K562 (cell line): ENCODE results near the gene ADAT3. TPM values are rescaled to one million over a fixed set of nuclear protein-coding genes. Genes with fewer than 3 reads are reported as not detected.

Experiments used
- ARID3B ChIP-seq: fragments of 250-450 bp; sonication (Bioruptor Pico); IDR thresholded peaks from 2 replicates; pipeline ENCODE4 v1.4.0; 2020; ENCODE audit warnings: borderline replicate concordance
- CCAR2 ChIP-seq: fragments of 200-400 bp; formaldehyde crosslinking; IDR thresholded peaks from 2 replicates; pipeline ENCODE4 v1.6.1; 2017; ENCODE audit warnings: mild to moderate bottlenecking, low read depth, low read length
- CREB3L1 ChIP-seq: fragments of 450-650 bp; IDR thresholded peaks from 2 replicates; pipeline ENCODE4 v1.6.1; 2014; ENCODE audit warnings: low read depth, mild to moderate bottlenecking, moderate library complexity, borderline replicate concordance
- ELK1 ChIP-seq: sonication (generic); formaldehyde crosslinking; IDR thresholded peaks from 2 replicates; pipeline ENCODE4 v1.8.1; 2022; ENCODE audit warnings: missing genetic modification reagents
- GABPB2 ChIP-seq: fragments of 250-450 bp; sonication (Bioruptor Pico); conservative IDR thresholded peaks from 2 replicates; pipeline ENCODE4 v1.5.1; 2021; ENCODE audit warnings: mild to moderate bottlenecking
- HDGF ChIP-seq: fragments of 450-650 bp; IDR thresholded peaks from 2 replicates; pipeline ENCODE4 v1.6.1; 2016
- HIVEP1 ChIP-seq: fragments of 250-450 bp; sonication (Bioruptor Pico); IDR thresholded peaks from 2 replicates; pipeline ENCODE4 v1.4.0; 2020; ENCODE audit warnings: mild to moderate bottlenecking
- ILK ChIP-seq: fragments of 450-650 bp; IDR thresholded peaks from 2 replicates; pipeline ENCODE4 v1.6.1; 2016; ENCODE audit warnings: missing genetic modification characterization, low read depth, mild to moderate bottlenecking, missing compliant biosample characterization, moderate library complexity, borderline replicate concordance
- NR4A1 ChIP-seq, 2 experiments: fragments of 250-450 bp in 1 of 2; fragments of 450-650 bp in 1 of 2; sonication (Bioruptor Pico) in 1 of 2; IDR thresholded peaks; 2 replicates each; pipeline versions ENCODE4 v1.4.0 to v1.6.1; 2016 to 2020; ENCODE audit warnings: mild to moderate bottlenecking in 2 of 2, missing compliant biosample characterization in 1 of 2, missing genetic modification characterization in 1 of 2, moderate library complexity in 1 of 2
- RBM15 ChIP-seq: fragments of 200-400 bp; formaldehyde crosslinking; IDR thresholded peaks from 2 replicates; pipeline ENCODE4 v1.6.1; 2018; ENCODE audit warnings: mild to moderate bottlenecking, low read length, moderate library complexity; ENCODE audit not compliant: insufficient read depth
- THRAP3 ChIP-seq: fragments of 450-650 bp; IDR thresholded peaks from 2 replicates; pipeline ENCODE4 v1.6.1; 2016; ENCODE audit warnings: mild to moderate bottlenecking, inconsistent platforms, borderline replicate concordance
- TRIM24 ChIP-seq, 2 experiments: fragments of 450-650 bp; IDR thresholded peaks; 2 replicates each; pipeline ENCODE4 v1.6.1; 2016
- ZNF239 ChIP-seq: fragments of 250-450 bp; sonication (Bioruptor Pico); IDR thresholded peaks from 2 replicates; pipeline ENCODE4 v1.4.0; 2020; ENCODE audit warnings: mild to moderate bottlenecking
- ZNF24 ChIP-seq: fragments of 450-650 bp; IDR thresholded peaks from 2 replicates; pipeline ENCODE4 v1.6.1; 2016
- ZNF253 ChIP-seq: fragments of 250-450 bp; sonication (Bioruptor Pico); conservative IDR thresholded peaks from 2 replicates; pipeline ENCODE4 v1.6.1; 2021; ENCODE audit warnings: mild to moderate bottlenecking
- ZNF263 ChIP-seq: sonication (generic); formaldehyde crosslinking; IDR thresholded peaks from 2 replicates; pipeline ENCODE4 v1.8.0; 2022; ENCODE audit warnings: mild to moderate bottlenecking, missing genetic modification reagents, borderline replicate concordance
- ZNF740 ChIP-seq, 3 experiments: fragments of 200-800 bp in 1 of 3; sonication (Bioruptor generic) in 1 of 3; sonication (generic) in 1 of 3; formaldehyde crosslinking in 1 of 3; IDR thresholded peaks; 2 replicates each; pipeline versions ENCODE4 v1.6.1 to v1.8.0; 2016 to 2022; ENCODE audit warnings: mild to moderate bottlenecking in 2 of 3, missing compliant biosample characterization in 2 of 3, missing genetic modification characterization in 2 of 3, missing genetic modification reagents in 1 of 3
- polyA plus RNA-seq, 8 experiments: library from polyadenylated mRNA; depleted of rRNA in 4 of 8; stranded (reverse) in 5 of 8; unstranded in 3 of 8; fragments of >200 nt; fragmentation: Nextera tagmentation in 2 of 8; fragmentation: Illumina TruSeq in 1 of 8; extraction: Ambion mirVana in 2 of 8; extraction: Trizol in 1 of 8; gene quantifications; 2 replicates each; pipeline versions ENCODE4 v1.2.1 to v1.2.3, GENCODE V29; 2011 to 2014; ENCODE audit warnings: inconsistent platforms in 1 of 8, missing spikeins in 1 of 8
- total RNA-seq, 7 experiments: library from RNA; depleted of rRNA in 6 of 7; stranded (reverse); fragments of >200 nt in 6 of 7; fragmentation: Illumina TruSeq in 2 of 7; extraction: Trizol in 2 of 7; gene quantifications; 2 replicates each; pipeline versions ENCODE4 v1.2.1 to v1.2.3, GENCODE V29; 2011 to 2021; ENCODE audit warnings: low replicate concordance in 1 of 7
- TF ChIP-seq, protein P1 (sequence below): sonication (generic); formaldehyde crosslinking; IDR thresholded peaks from 2 replicates; pipeline ENCODE4 v1.8.0; 2022; ENCODE audit warnings: mild to moderate bottlenecking, missing genetic modification reagents, borderline replicate concordance

ADAT3 gene
- total and polyA plus RNA-seq, 9 of the 15 experiments (the other 6 are each of a cell fraction or from before 2014, with no cell fraction given) = 0.67 to 15.6 (median 7.8) TPM; not detected in 4

DNA sequence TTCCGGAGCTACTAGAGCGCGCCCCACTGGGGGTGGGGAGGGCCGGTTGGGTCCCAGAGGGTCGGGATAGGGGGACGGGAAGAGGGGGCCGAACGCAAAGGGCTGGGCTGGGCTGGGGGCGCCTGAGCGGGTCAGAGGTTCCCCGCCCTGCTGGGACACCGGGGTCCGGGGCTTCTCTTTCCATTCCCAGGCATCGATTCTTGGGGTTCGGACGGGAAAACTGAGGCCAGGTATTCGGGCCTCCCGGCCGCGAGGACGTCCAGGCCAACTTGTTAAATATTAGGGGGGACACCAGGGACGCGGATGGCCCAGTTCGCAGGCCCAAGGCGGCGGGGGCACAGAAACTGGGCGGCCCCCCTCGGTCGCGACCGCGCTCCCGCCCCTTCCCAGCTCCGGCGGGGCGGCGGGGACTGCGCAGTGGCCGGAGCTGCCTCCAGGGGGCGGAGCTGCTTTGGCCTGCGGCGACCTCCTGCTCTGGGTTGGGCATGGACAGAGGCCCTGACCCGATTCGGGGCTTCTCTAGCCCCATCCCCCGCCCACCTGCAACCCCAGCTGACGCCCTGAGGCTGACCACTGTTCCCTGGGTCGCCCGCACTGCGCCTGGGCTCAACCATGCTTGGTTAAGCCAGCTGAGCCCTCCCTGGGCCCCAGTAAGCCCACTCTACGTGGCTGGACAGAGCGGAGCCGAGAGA, 40.6 kb upstream of the ADAT3 start (continued):
- no peak for TF ChIP-seq ARID3B (CRISPR knock-in tag)
- TF ChIP-seq, protein P1, sequence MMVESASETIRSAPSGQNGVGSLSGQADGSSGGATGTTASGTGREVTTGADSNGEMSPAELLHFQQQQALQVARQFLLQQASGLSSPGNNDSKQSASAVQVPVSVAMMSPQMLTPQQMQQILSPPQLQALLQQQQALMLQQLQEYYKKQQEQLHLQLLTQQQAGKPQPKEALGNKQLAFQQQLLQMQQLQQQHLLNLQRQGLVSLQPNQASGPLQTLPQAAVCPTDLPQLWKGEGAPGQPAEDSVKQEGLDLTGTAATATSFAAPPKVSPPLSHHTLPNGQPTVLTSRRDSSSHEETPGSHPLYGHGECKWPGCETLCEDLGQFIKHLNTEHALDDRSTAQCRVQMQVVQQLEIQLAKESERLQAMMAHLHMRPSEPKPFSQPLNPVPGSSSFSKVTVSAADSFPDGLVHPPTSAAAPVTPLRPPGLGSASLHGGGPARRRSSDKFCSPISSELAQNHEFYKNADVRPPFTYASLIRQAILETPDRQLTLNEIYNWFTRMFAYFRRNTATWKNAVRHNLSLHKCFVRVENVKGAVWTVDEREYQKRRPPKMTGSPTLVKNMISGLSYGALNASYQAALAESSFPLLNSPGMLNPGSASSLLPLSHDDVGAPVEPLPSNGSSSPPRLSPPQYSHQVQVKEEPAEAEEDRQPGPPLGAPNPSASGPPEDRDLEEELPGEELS (CRISPR knock-in tag) = 0 out of 2 replicates have a peak, but pooled peaks have one; percentile 17
- TF ChIP-seq ZNF24 = no peak
- TF ChIP-seq ELK1 (CRISPR knock-in tag) = no peak
- TF ChIP-seq RBM15 = no peak
- no peak for TF ChIP-seq ZNF239 (CRISPR knock-in tag)
- TF ChIP-seq ZNF740 (CRISPR knock-in tag; IDR thresholded peaks at IDR 0.05) = no peak
- no peak; a peak in 1 of 4 replicates for TF ChIP-seq ZNF740 (tag; IDR thresholded peaks at IDR 0.05)
- no peak for TF ChIP-seq ZNF253 (CRISPR knock-in tag)
- TF ChIP-seq HIVEP1 (CRISPR knock-in tag) = no peak
- no peak; the same call in 1 of the 2 replicates for TF ChIP-seq ZNF263 (CRISPR knock-in tag)
- TF ChIP-seq CCAR2 = no peak
- TF ChIP-seq THRAP3 = no peak
- TF ChIP-seq GABPB2 (CRISPR knock-in tag) = no peak
- TF ChIP-seq ILK (tag) = no peak
- no peak for TF ChIP-seq TRIM24 (IDR thresholded peaks at IDR 0.05)
- peak; percentile 85; the same call in 1 of the 2 replicates for TF ChIP-seq HDGF
- 0 out of 2 replicates have a peak, but pooled peaks have one; percentile 26 for TF ChIP-seq CREB3L1
- no peak for TF ChIP-seq NR4A1 (CRISPR knock-in tag; IDR thresholded peaks at IDR 0.05)
- no peak for TF ChIP-seq NR4A1 (tag; IDR thresholded peaks at IDR 0.05)
